ENCODE results near the gene UBL4A.

UBL4A gene

GRCh38 chrX:154469114-154469513 lies 17.3 kb downstream of the UBL4A start:
- no peaks in the 10 kb centered on the region for H3K9me3 Mint-ChIP-seq
- peaks cover 0 to 3% of the 10 kb centered on the region in 2 donors for H3K4me1 Mint-ChIP-seq
- H3K4me3 Mint-ChIP-seq: no peak overlapping the region
- no peak for DNase-seq
- H3K27ac Mint-ChIP-seq: no peak overlapping the region
- H3K36me3 Mint-ChIP-seq: peaks cover 20 to 31% of the 10 kb centered on the region in 2 donors
- ATAC-seq (replicated peaks): no peak
- no peaks in the 10 kb centered on the region for H3K27me3 Mint-ChIP-seq

DNA sequence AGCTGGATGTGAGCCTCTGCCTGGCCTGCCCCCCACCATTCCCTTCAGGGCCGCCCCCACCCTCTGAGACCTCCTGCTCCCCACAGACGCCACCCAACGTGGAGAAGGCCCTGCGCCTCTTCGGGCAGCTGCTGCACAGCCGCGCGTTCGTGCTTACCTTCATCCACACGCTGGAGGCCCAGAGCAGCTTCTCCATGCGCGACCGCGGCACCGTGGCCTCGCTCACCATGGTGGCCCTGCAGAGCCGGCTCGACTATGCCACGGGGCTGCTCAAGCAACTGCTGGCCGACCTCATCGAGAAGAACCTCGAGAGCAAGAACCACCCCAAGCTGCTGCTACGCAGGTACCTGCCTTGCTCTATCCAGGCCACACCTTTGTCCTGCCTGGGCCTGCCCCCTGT lies 18.2 kb downstream of the UBL4A start:
- DNase-seq (no peak), ATAC-seq (replicated peaks) (no peak)
- H3K9me3 Mint-ChIP-seq: no peaks in the 10 kb centered on the region
- no peak overlapping the region for H3K27ac Mint-ChIP-seq
- peaks cover 0 to 3% of the 10 kb centered on the region in 2 donors for H3K4me1 Mint-ChIP-seq
- H3K36me3 Mint-ChIP-seq: peaks cover 18 to 31% of the 10 kb centered on the region in 2 donors
- H3K4me3 Mint-ChIP-seq: no peak overlapping the region
- no peaks in the 10 kb centered on the region for H3K27me3 Mint-ChIP-seq

GRCh38 chrX:154467556-154467955 lies 18.9 kb downstream of the UBL4A start:
- ATAC-seq (replicated peaks): no peak
- H3K36me3 Mint-ChIP-seq: peaks cover 15 to 35% of the 10 kb centered on the region in 2 donors

GRCh38 chrX:154466907-154467306 lies 19.5 kb downstream of the UBL4A start:
- H3K9me3 Mint-ChIP-seq: no peaks in the 10 kb centered on the region

More at GRCh38 chrX:154467556-154467955, 18.9 kb downstream of the UBL4A start:
- H3K27ac Mint-ChIP-seq: no peak overlapping the region
- H3K9me3 Mint-ChIP-seq: no peaks in the 10 kb centered on the region
- H3K4me3 Mint-ChIP-seq: no peak overlapping the region
- no peaks in the 10 kb centered on the region for H3K27me3 Mint-ChIP-seq
- DNase-seq: no peak
- peaks cover 0 to 3% of the 10 kb centered on the region in 2 donors for H3K4me1 Mint-ChIP-seq

DNA sequence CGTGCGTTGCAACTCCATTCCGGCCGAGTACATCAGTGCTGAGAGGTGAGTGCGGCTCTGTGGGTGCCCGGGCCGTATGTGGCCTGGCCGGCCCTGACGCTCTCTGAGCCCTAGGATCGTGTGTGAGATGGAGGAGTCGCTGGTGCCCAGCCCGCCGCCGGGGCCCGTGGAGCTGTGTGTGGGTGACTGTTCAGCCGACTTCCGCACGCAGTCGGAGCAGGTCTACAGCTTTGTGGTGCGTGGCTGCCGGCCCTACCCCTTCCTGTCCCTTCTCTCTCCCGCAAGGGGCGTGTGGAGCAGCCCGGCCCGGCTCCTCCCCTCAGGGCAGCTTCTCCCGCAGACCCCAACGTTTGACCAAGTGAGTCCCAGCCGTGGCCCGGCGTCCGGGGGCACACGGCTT lies 20.4 kb downstream of the UBL4A start:
- Mint-ChIP-seq H3K9me3 (no peaks in the 10 kb centered on the region), H3K27me3 (no peaks in the 10 kb centered on the region), H3K27ac (no peak overlapping the region), H3K4me1 (peaks cover 0 to 5% of the 10 kb centered on the region in 2 donors), H3K4me3 (no peak overlapping the region), H3K36me3 (peaks cover 24 to 36% of the 10 kb centered on the region in 2 donors)
- no peak for DNase-seq
- ATAC-seq (replicated peaks): no peak

More at GRCh38 chrX:154466907-154467306, 19.5 kb downstream of the UBL4A start:
- H3K36me3 Mint-ChIP-seq: peaks cover 18 to 33% of the 10 kb centered on the region in 2 donors
- no peak overlapping the region for H3K27ac Mint-ChIP-seq
- no peak overlapping the region for H3K4me3 Mint-ChIP-seq
- no peaks in the 10 kb centered on the region for H3K4me1 Mint-ChIP-seq
- DNase-seq: no peak
- no peak for ATAC-seq (replicated peaks)
- no peaks in the 10 kb centered on the region for H3K27me3 Mint-ChIP-seq

DNA sequence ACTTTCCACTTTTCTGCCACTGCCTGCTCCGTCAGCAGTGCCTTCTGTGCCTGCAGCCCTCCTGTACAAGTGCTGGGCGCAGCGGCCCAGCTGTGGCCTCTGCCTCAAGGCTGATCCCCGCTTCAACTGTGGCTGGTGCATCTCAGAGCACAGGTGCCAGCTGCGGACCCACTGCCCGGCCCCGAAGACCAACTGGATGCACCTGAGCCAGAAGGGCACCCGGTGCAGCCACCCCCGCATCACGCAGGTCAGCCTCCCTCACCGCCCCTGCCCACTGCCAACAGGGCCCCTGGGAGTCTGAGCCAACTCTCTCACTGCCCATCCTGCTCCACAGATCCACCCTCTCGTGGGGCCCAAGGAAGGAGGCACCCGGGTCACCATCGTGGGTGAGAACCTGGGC lies 20.8 kb downstream of the UBL4A start:
- H3K4me1 Mint-ChIP-seq: peaks cover 3 to 5% of the 10 kb centered on the region in 2 donors

GRCh38 chrX:154464806-154465365 lies 21.5 kb downstream of the UBL4A start:
- no peak overlapping the region for H3K4me3 Mint-ChIP-seq
- H3K9me3 Mint-ChIP-seq: no peaks in the 10 kb centered on the region
- DNase-seq (no peak), ATAC-seq (replicated peaks) (no peak)
- peaks cover 8 to 11% of the 10 kb centered on the region in 2 donors for H3K4me1 Mint-ChIP-seq
- H3K27me3 Mint-ChIP-seq: no peaks in the 10 kb centered on the region
- H3K27ac Mint-ChIP-seq: peak overlapping the region; percentile 65
- H3K36me3 Mint-ChIP-seq: peaks cover 24 to 30% of the 10 kb centered on the region in 2 donors

More for the DNA sequence above, 20.8 kb downstream of the UBL4A start:
- H3K36me3 Mint-ChIP-seq: peaks cover 24 to 34% of the 10 kb centered on the region in 2 donors
- H3K4me3 Mint-ChIP-seq: no peak overlapping the region
- no peaks in the 10 kb centered on the region for H3K9me3 Mint-ChIP-seq
- H3K27me3 Mint-ChIP-seq: no peaks in the 10 kb centered on the region
- ATAC-seq (replicated peaks): no peak
- no peak overlapping the region for H3K27ac Mint-ChIP-seq
- no peak for DNase-seq

DNA sequence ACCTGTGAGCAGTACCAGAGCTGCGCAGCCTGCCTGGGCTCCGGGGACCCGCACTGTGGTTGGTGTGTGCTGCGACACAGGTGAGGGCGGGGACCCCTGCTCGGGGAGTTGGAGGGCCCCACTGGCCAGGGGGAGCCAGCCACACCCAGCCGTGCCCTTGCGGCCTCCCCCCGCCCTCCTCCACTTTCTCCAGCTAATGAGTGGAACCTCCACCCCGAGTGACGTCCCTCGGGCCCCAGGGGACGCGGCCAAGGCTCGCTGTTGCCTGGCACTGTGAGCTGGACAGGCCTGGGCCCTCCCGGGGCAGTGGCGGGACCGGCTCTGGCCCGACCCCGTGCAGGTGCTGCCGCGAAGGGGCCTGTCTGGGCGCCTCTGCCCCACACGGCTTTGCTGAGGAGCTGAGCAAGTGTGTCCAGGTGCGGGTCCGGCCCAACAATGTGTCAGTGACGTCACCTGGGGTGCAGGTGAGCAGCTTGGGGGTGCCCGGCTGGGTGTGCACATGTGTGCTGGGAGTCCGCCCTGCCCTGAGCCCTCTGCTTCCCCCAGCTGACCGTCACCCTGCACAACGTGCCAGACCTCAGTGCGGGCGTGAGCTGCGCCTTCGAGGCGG lies 22.7 kb downstream of the UBL4A start:
- H3K36me3 Mint-ChIP-seq: peaks cover 24 to 30% of the 10 kb centered on the region in 2 donors
- DNase-seq: no peak
- H3K4me1 Mint-ChIP-seq: peaks cover 13 to 21% of the 10 kb centered on the region in 2 donors
- H3K4me3 Mint-ChIP-seq: no peak overlapping the region
- no peak for ATAC-seq (replicated peaks)
- no peaks in the 10 kb centered on the region for H3K9me3 Mint-ChIP-seq
- H3K27me3 Mint-ChIP-seq: no peaks in the 10 kb centered on the region
- H3K27ac Mint-ChIP-seq: no peak overlapping the region

GRCh38 chrX:154462396-154462795 lies 24.0 kb downstream of the UBL4A start:
- peaks cover 13 to 21% of the 10 kb centered on the region in 2 donors for H3K4me1 Mint-ChIP-seq
- ATAC-seq (replicated peaks) (no peak), DNase-seq (no peak)
- H3K4me3 Mint-ChIP-seq: no peak overlapping the region
- H3K27ac Mint-ChIP-seq: no peak overlapping the region
- no peaks in the 10 kb centered on the region for H3K27me3 Mint-ChIP-seq
- no peaks in the 10 kb centered on the region for H3K9me3 Mint-ChIP-seq
- peaks cover 24 to 30% of the 10 kb centered on the region in 2 donors for H3K36me3 Mint-ChIP-seq

DNA sequence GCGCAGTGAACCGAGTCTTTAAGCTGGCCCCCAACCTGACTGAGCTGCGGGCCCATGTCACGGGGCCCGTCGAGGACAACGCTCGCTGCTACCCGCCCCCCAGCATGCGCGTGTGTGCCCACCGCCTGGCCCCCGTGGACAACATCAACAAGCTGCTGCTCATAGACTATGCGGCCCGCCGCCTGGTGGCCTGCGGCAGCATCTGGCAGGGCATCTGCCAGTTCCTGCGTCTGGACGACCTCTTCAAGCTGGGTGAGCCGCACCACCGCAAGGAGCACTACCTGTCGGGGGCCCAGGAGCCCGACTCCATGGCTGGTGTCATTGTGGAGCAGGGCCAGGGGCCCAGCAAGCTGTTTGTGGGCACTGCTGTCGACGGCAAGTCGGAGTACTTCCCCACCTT lies 26.1 kb downstream of the UBL4A start:
- Mint-ChIP-seq H3K9me3 (no peaks in the 10 kb centered on the region), H3K36me3 (peaks cover 11 to 16% of the 10 kb centered on the region in 2 donors), H3K27ac (no peak overlapping the region), H3K4me3 (peak overlapping the region; percentile 59 to 83), H3K27me3 (no peaks in the 10 kb centered on the region), H3K4me1 (peaks cover 13 to 21% of the 10 kb centered on the region in 2 donors)
- ATAC-seq (replicated peaks) (no peak), DNase-seq (no peak)

GRCh38 chrX:154459832-154460231 lies 26.6 kb downstream of the UBL4A start:
- H3K27me3 Mint-ChIP-seq: no peaks in the 10 kb centered on the region
- H3K4me3 Mint-ChIP-seq: peak overlapping the region; percentile 59 to 83
- H3K9me3 Mint-ChIP-seq: no peaks in the 10 kb centered on the region
- DNase-seq: no peak
- ATAC-seq (replicated peaks): no peak
- H3K4me1 Mint-ChIP-seq: peaks cover 13 to 21% of the 10 kb centered on the region in 2 donors
- peaks cover 9 to 14% of the 10 kb centered on the region in 2 donors for H3K36me3 Mint-ChIP-seq
- H3K27ac Mint-ChIP-seq: no peak overlapping the region

- H3K4me3 Mint-ChIP-seq: peak overlapping the region; percentile 83 to 86
- DNase-seq: no peak
- H3K27me3 Mint-ChIP-seq: no peaks in the 10 kb centered on the region
- H3K9me3 Mint-ChIP-seq: peaks cover 0 to 5% of the 10 kb centered on the region in 2 donors
- H3K27ac Mint-ChIP-seq: peak overlapping the region; percentile 82
- H3K36me3 Mint-ChIP-seq: peaks cover 15 to 21% of the 10 kb centered on the region in 2 donors
- H3K4me1 Mint-ChIP-seq: peaks cover 13 to 21% of the 10 kb centered on the region in 2 donors
- ATAC-seq (replicated peaks): peak; percentile 52 to 61
Observed at GRCh38 chrX:154458954-154459778, 27.2 kb downstream of the UBL4A start.

- ATAC-seq (replicated peaks) (peak; percentile 72 to 77), DNase-seq (no peak)
- H3K4me3 Mint-ChIP-seq: peak within 1 kb of the TSS; percentile 86 to 93
- peak within 1 kb of the TSS; percentile 93 for H3K27ac Mint-ChIP-seq
- peaks cover 16 to 21% of the 10 kb centered on the region in 2 donors for H3K36me3 Mint-ChIP-seq
- H3K9me3 Mint-ChIP-seq: peaks cover 0 to 5% of the 10 kb centered on the region in 2 donors
- peaks cover 13 to 21% of the 10 kb centered on the region in 2 donors for H3K4me1 Mint-ChIP-seq
- H3K27me3 Mint-ChIP-seq: no peaks in the 10 kb centered on the region
Observed at GRCh38 chrX:154458116-154458953, 28.1 kb downstream of the UBL4A start, which contains the start of gene PLXNA3. Gene PLXNA3, plus strand, starts transcription at chrX:154458281. Its CDS starts 1,903 bp downstream, at chrX:154460184.
